Type B pancreatic cell (in vitro differentiated cells): ENCODE data around the gene ASTN1. TPM values are rescaled to one million over a fixed set of nuclear protein-coding genes. Genes with fewer than 3 reads are reported as not detected.

Source experiments
- DNase-seq: peaks from one replicate; pipeline ENCODE4 v3.0.0; 2021; ENCODE audit warnings: mixed read lengths; ENCODE audit not compliant: unreplicated experiment; ENCODE audit errors: extremely low spot score
- H3K27ac Mint-ChIP-seq: 2 replicates; pipeline ENCODE4 v1.8.0; 2021; ENCODE audit warnings: mild to moderate bottlenecking, mixed read lengths
- H3K27me3 Mint-ChIP-seq: 2 replicates; pipeline ENCODE4 v1.8.0; 2021; ENCODE audit warnings: mixed read lengths
- H3K36me3 Mint-ChIP-seq: 2 replicates; pipeline ENCODE4 v1.8.0; 2021; ENCODE audit warnings: mixed read lengths
- H3K4me1 Mint-ChIP-seq: one replicate; pipeline ENCODE4 v1.8.0; 2021; ENCODE audit warnings: mixed read lengths; ENCODE audit not compliant: unreplicated experiment
- H3K4me3 Mint-ChIP-seq: 2 replicates; pipeline ENCODE4 v1.8.0; 2021; ENCODE audit warnings: mild to moderate bottlenecking, mixed read lengths
- H3K9me3 Mint-ChIP-seq: 2 replicates; pipeline ENCODE4 v1.8.0; 2021; ENCODE audit warnings: mixed read lengths
- CTCF ChIP-seq: fragments of 200-600 bp; sonication (generic); conservative IDR thresholded peaks from 2 replicates; pipeline ENCODE4 v1.5.0; 2021; ENCODE audit warnings: antibody characterized with exemption, mild to moderate bottlenecking
- total RNA-seq: library from RNA; stranded (reverse); gene quantifications from 2 replicates; pipeline ENCODE4 v1.2.1, GENCODE V29; 2021; ENCODE audit warnings: low replicate concordance

Gene ASTN1
- total RNA-seq, 1 donor from 2014 or later = 24.9 TPM

GRCh38 chr1:177185209-177185608, 20.7 kb upstream of the ASTN1 start:
- Mint-ChIP-seq H3K4me1 (peaks cover 18% of the 10 kb centered on the region), H3K9me3 (peaks cover 9% of the 10 kb centered on the region), H3K27ac (no peak overlapping the region), H3K36me3 (peaks cover 4% of the 10 kb centered on the region), H3K27me3 (peaks cover 26% of the 10 kb centered on the region), H3K4me3 (no peak overlapping the region)
- DNase-seq = no peak
- peak; percentile 73 for TF ChIP-seq CTCF

- peaks cover 9% of the 10 kb centered on the region for H3K9me3 Mint-ChIP-seq
- DNase-seq = no peak
- no peak for TF ChIP-seq CTCF
Measured at GRCh38 chr1:177183836-177184235, 19.3 kb upstream of the ASTN1 start.

DNA sequence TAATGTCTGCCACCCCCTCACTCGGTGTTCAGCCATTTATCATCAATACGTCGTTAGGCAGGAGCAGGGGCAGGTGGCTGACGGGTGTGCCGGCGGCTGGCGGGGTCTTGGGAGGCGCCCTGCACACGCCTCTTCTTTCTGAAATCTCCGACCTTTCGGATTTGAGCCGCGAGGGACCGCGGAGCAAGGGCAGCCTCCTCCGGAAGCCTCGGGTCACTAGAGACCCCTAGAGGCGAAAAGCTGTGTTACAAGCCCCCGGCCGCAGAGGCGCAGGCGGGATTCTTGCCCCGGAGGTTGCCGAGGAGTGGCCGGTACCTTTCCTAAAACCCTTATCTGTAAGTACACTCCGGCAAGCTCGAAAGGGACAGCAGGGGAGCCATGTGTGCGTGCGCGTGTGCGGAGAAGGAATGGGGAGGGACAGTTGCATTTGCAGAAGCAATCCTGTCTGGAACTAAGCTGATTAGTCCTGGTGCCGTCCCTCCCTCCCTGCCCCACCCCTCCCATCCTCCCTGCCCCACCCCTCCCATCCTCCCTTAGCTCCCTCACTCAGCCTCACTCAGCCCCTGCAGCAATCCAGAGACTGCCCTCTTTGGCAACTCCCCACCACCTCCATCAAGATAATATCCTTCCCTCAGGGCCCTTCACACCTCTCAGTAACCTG, 17.2 kb upstream of the ASTN1 start:
- Mint-ChIP-seq H3K27me3 (peaks cover 51% of the 10 kb centered on the region), H3K4me1 (peaks cover 18% of the 10 kb centered on the region), H3K9me3 (peaks cover 9% of the 10 kb centered on the region), H3K4me3 (peak overlapping the region; percentile 84), H3K27ac (peak overlapping the region; percentile 79), H3K36me3 (no peaks in the 10 kb centered on the region)
- peak; percentile 93 for TF ChIP-seq CTCF
- DNase-seq = peak; percentile 86

More at GRCh38 chr1:177183836-177184235, 19.3 kb upstream of the ASTN1 start:
- H3K36me3 Mint-ChIP-seq = peaks cover 4% of the 10 kb centered on the region
- peak overlapping the region; percentile 79 for H3K27ac Mint-ChIP-seq
- H3K4me3 Mint-ChIP-seq = no peak overlapping the region
- H3K4me1 Mint-ChIP-seq = peaks cover 18% of the 10 kb centered on the region
- H3K27me3 Mint-ChIP-seq = peaks cover 34% of the 10 kb centered on the region

DNA sequence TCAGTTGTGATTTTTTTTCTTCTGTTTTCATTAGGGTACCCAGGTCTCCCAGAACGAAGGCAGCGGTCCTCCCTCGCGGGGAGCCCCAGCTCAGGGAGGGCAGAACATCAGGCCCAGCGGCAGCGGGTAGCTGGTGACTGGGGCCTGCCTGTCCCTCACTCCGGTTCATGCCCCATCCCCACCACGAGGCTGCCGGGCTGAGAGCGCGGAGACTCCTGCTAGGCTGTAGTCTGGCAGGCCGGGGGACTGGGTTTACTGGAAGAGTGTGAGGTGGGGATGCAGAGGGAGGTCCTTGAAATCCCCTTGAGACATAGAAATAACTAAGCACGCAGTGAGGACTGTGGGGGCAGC, 16.7 kb upstream of the ASTN1 start:
- Mint-ChIP-seq H3K9me3 (peaks cover 5% of the 10 kb centered on the region), H3K36me3 (no peaks in the 10 kb centered on the region), H3K27ac (peak overlapping the region; percentile 79), H3K4me3 (peak overlapping the region; percentile 84), H3K4me1 (peaks cover 18% of the 10 kb centered on the region), H3K27me3 (peaks cover 53% of the 10 kb centered on the region)
- no peak for TF ChIP-seq CTCF
- no peak for DNase-seq

- peaks cover 3% of the 10 kb centered on the region for H3K36me3 Mint-ChIP-seq
- peaks cover 4% of the 10 kb centered on the region for H3K9me3 Mint-ChIP-seq
- no peak overlapping the region for H3K27ac Mint-ChIP-seq
- H3K4me1 Mint-ChIP-seq = peaks cover 4% of the 10 kb centered on the region
- no peak for DNase-seq
- no peak for TF ChIP-seq CTCF
- H3K27me3 Mint-ChIP-seq = peaks cover 35% of the 10 kb centered on the region
- no peak overlapping the region for H3K4me3 Mint-ChIP-seq
Measured at GRCh38 chr1:177174921-177175634, 10.6 kb upstream of the ASTN1 start.
